SK-N-SH (cell line): Measurements from ENCODE around the gene CCDC30. TPM values are rescaled to one million over a fixed set of nuclear protein-coding genes. Genes with fewer than 3 reads are reported as not detected.

Source experiments
- CTCF ChIA-PET: fragments of 300-600, 350-600 bp; formaldehyde crosslinking; extraction: SDS; loops from one replicate; lab custom pipeline; 2021; lab: Yijun Ruan, JAX
- POLR2A ChIA-PET: fragments of 350-600 bp; sonication (Branson Sonifier 250); formaldehyde crosslinking; extraction: SDS; loops from one replicate; lab custom pipeline; 2020; ENCODE audit warnings: antibody characterized with exemption, inconsistent platforms; lab: Yijun Ruan, JAX
- DNase-seq: peaks from one replicate; pipeline ENCODE4 v3.0.0; 2012
- H2AFZ ChIP-seq: fragments of 200-600 bp; sonication (generic); 2 replicates; pipeline ENCODE4 v1.8.1; 2016; ENCODE audit warnings: antibody characterized with exemption, mild to moderate bottlenecking, low read depth
- H3F3A ChIP-seq: fragments of 200-600 bp; sonication (generic); replicated peaks from 2 replicates; pipeline ENCODE3; 2016; ENCODE audit warnings: antibody characterized with exemption, mild to moderate bottlenecking; ENCODE audit not compliant: insufficient read depth
- H3K27ac ChIP-seq, 2 experiments: fragments of 200-500 bp in 1 of 2; fragments of 200-600 bp in 1 of 2; sonication (Bioruptor generic) in 1 of 2; sonication (generic), shearing (Covaris generic) in 1 of 2; 2 replicates each; pipeline versions ENCODE4 v1.5.1 to v1.6.1; 2014 to 2016; ENCODE audit warnings: low read depth in 2 of 2, inconsistent platforms in 1 of 2, low read length in 1 of 2, mild to moderate bottlenecking in 1 of 2, mixed read lengths in 1 of 2
- H3K27me3 ChIP-seq: fragments of 200-600 bp; sonication (generic), shearing (Covaris generic); 2 replicates; pipeline ENCODE4 v1.6.1; 2016; ENCODE audit warnings: mixed run types; ENCODE audit not compliant: insufficient read depth
- H3K36me3 ChIP-seq, 2 experiments: fragments of 200-500 bp in 1 of 2; fragments of 200-600 bp in 1 of 2; sonication (Bioruptor generic) in 1 of 2; sonication (generic) in 1 of 2; replicated peaks in 1 of 2; 2 replicates each; pipeline versions ENCODE3 to v1.5.1; 2014 to 2016; ENCODE audit warnings: low read length in 1 of 2, mild to moderate bottlenecking in 1 of 2; ENCODE audit not compliant: insufficient read depth in 2 of 2, control insufficient read depth in 1 of 2
- H3K4me1 ChIP-seq, 2 experiments: fragments of 200-500 bp in 1 of 2; fragments of 200-600 bp in 1 of 2; sonication (Bioruptor generic) in 1 of 2; sonication (generic), shearing (Covaris generic) in 1 of 2; 2 replicates each; pipeline versions ENCODE4 v1.5.1 to v1.6.1; 2014 to 2016; ENCODE audit warnings: low read depth in 1 of 2, low read length in 1 of 2, mixed run types in 1 of 2; ENCODE audit not compliant: insufficient read depth in 2 of 2, control insufficient read depth in 1 of 2
- H3K4me2 ChIP-seq: fragments of 200-600 bp; sonication (generic), shearing (Covaris generic); 2 replicates; pipeline ENCODE4 v1.6.1; 2017; ENCODE audit warnings: mixed run types
- H3K4me3 ChIP-seq, 2 experiments: fragments of 200-500 bp in 1 of 2; fragments of 200-600 bp in 1 of 2; sonication (Bioruptor generic) in 1 of 2; sonication (generic), shearing (Covaris generic) in 1 of 2; 2 replicates each; pipeline versions ENCODE4 v1.5.1 to v1.8.1; 2014 to 2016; ENCODE audit warnings: low read depth in 2 of 2, inconsistent platforms in 1 of 2, low read length in 1 of 2, mild to moderate bottlenecking in 1 of 2, mixed read lengths in 1 of 2, moderate library complexity in 1 of 2
- H3K79me2 ChIP-seq: fragments of 200-600 bp; sonication (generic); 2 replicates; pipeline ENCODE4 v1.8.1; 2017; ENCODE audit warnings: mild to moderate bottlenecking; ENCODE audit not compliant: insufficient read depth
- H3K9ac ChIP-seq: fragments of 200-600 bp; sonication (generic); 2 replicates; pipeline ENCODE4 v1.6.1; 2017; ENCODE audit warnings: mixed run types
- H3K9me2 ChIP-seq: fragments of 200-600 bp; sonication (generic); 2 replicates; pipeline ENCODE4 v1.6.1; 2017; ENCODE audit warnings: mixed run types
- H3K9me3 ChIP-seq: fragments of 200-600 bp; sonication (generic); 2 replicates; pipeline ENCODE4 v1.6.1; 2017; ENCODE audit warnings: mixed run types, mild to moderate bottlenecking, moderate library complexity
- H4K20me1 ChIP-seq: fragments of 200-600 bp; sonication (generic); 2 replicates; pipeline ENCODE4 v1.6.1; 2017; ENCODE audit warnings: mild to moderate bottlenecking, mixed run types; ENCODE audit not compliant: insufficient read depth
- EP300 ChIP-seq, 2 experiments: IDR thresholded peaks; 2 replicates each; pipeline versions ENCODE4 v1.4.0 to v1.6.1; 2012; ENCODE audit warnings: borderline replicate concordance in 1 of 2, low read depth in 1 of 2, low read length in 1 of 2
- EZH2phosphoT487 ChIP-seq: fragments of 200-600 bp; sonication (generic); IDR thresholded peaks from 2 replicates; pipeline ENCODE4 v1.6.1; 2017; ENCODE audit warnings: low read depth, mixed run types, mild to moderate bottlenecking, antibody characterized with exemption, moderate library complexity, borderline replicate concordance
- FOXM1 ChIP-seq: IDR thresholded peaks from 2 replicates; pipeline ENCODE4 v1.4.0; 2012; ENCODE audit warnings: low read depth, mild to moderate bottlenecking
- JUND ChIP-seq: IDR thresholded peaks from 2 replicates; pipeline ENCODE4 v1.4.0; 2012
- MEF2A ChIP-seq: IDR thresholded peaks from 2 replicates; pipeline ENCODE4 v1.4.0; 2012; ENCODE audit warnings: low read depth, borderline replicate concordance
- NFIC ChIP-seq: IDR thresholded peaks from 2 replicates; pipeline ENCODE4 v1.4.0; 2012; ENCODE audit warnings: borderline replicate concordance
- RAD21 ChIP-seq: IDR thresholded peaks from 2 replicates; pipeline ENCODE4 v1.6.1; 2012; ENCODE audit warnings: mild to moderate bottlenecking, low read length
- RCOR1 ChIP-seq: fragments of 150-350 bp; IDR thresholded peaks from 2 replicates; pipeline ENCODE4 v1.6.1; 2017; ENCODE audit warnings: antibody characterized with exemption, low read length
- RFX5 ChIP-seq: IDR thresholded peaks from 2 replicates; pipeline ENCODE4 v1.6.1; 2012; ENCODE audit warnings: mild to moderate bottlenecking, improper control_type of control experiment, low read length
- RXRA ChIP-seq: IDR thresholded peaks from 2 replicates; pipeline ENCODE4 v1.4.0; 2012; ENCODE audit warnings: low read depth, mild to moderate bottlenecking, borderline replicate concordance
- TAF1 ChIP-seq: IDR thresholded peaks from 2 replicates; pipeline ENCODE4 v1.6.1; 2012; ENCODE audit warnings: low read depth, mild to moderate bottlenecking, low read length, moderate library complexity, borderline replicate concordance
- TCF12 ChIP-seq: IDR thresholded peaks from 2 replicates; pipeline ENCODE4 v1.4.0; 2012
- WGBS: methylation state at CpG from one replicate; pipeline ENCODE4 v1.1.6; 2017; ENCODE audit warnings: low lambda C conversion rate; 5-methylcytosine and 5-hydroxymethylcytosine counted together
- polyA plus RNA-seq, 3 experiments: library from polyadenylated mRNA; depleted of rRNA; stranded (reverse); fragments of >200 nt; gene quantifications; 2 replicates each; pipeline ENCODE4 v1.2.3, GENCODE V29; 2012
- TF ChIP-seq, protein P1 (sequence below): IDR thresholded peaks from 2 replicates; pipeline ENCODE4; 2012
- TF ChIP-seq, protein P2 (sequence below): IDR thresholded peaks from 2 replicates; pipeline ENCODE4 v1.4.0; 2012; ENCODE audit warnings: low read depth, borderline replicate concordance
- TF ChIP-seq, protein P3 (sequence below): fragments of 150-350 bp; IDR thresholded peaks from 2 replicates; pipeline ENCODE4 v1.6.1; 2017; ENCODE audit warnings: antibody characterized with exemption, low read length, low read depth, borderline replicate concordance
- TF ChIP-seq, protein P4 (sequence below): IDR thresholded peaks from 2 replicates; pipeline ENCODE4 v1.4.0; 2012; ENCODE audit warnings: low read depth

Gene CCDC30
- polyA plus RNA-seq, 1 of the 3 experiments (the other 2 are of a cell fraction) = 0.94 TPM

DNA sequence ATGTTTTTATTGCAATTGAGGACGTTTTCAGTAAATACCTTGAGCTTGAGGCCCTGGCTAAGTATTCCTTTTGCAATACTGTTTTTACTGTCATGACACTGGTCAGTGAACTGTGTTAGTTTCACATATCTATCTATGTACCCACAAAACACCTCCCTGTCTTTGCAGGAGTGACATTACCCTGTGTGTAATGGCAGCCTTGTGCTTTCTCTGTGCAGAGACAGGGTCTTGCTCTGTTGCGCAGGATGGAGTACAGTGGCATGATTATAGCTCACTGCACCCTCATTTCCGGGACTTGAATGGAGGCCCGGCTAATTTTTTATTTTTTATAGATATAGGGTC is 228.0 kb downstream of the CCDC30 start (continued):
- TF ChIP-seq, protein P1, sequence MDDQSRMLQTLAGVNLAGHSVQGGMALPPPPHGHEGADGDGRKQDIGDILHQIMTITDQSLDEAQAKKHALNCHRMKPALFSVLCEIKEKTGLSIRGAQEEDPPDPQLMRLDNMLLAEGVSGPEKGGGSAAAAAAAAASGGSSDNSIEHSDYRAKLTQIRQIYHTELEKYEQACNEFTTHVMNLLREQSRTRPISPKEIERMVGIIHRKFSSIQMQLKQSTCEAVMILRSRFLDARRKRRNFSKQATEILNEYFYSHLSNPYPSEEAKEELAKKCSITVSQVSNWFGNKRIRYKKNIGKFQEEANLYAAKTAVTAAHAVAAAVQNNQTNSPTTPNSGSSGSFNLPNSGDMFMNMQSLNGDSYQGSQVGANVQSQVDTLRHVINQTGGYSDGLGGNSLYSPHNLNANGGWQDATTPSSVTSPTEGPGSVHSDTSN = no peak
- TF ChIP-seq TAF1 = no peak

DNA sequence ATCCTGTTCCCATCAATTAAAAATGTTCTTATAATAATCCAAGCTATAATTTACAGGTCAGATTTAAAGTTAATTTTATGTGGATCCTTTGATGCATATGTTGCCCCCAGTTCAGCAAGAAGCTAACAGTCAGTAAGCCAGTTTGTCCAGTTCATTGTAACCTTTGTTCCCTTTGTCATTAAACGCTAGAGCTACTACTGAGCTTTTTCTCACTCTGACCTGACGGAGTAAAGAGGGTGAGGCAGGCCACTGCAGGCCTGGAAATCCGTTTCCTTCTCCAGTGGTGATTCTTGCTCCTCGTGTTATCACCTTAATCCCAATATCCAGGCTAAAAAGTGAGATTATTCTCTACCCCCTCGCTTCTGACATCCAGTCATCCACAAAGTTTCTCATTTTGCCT is 229.4 kb downstream of the CCDC30 start:
- Histone ChIP-seq H3K9ac (no peak overlapping the region), H3K4me3 (no peak overlapping the region), H2AFZ (no peak overlapping the region), H3F3A (no peaks in the 10 kb centered on the region), H3K79me2 (peaks cover 100% of the 10 kb centered on the region), H3K27me3 (no peaks in the 10 kb centered on the region), H3K4me2 (no peak overlapping the region), H4K20me1 (peaks cover 90% of the 10 kb centered on the region), H3K4me1 (peaks cover 18 to 26% of the 10 kb centered on the region in 2 experiments; a peak in 3 of 4 replicates), H3K9me2 (no peaks in the 10 kb centered on the region), H3K36me3 (peaks cover 64 to 74% of the 10 kb centered on the region in 2 experiments), H3K9me3 (no peaks in the 10 kb centered on the region), H3K27ac (no peak overlapping the region)
- ChIA-PET CTCF (interaction anchor here (1.0 kb wide), 1 partner anchor 10 kb away, joined by 3 read pairs; no protein-coding TSS in a partner anchor), POLR2A (interaction anchor here (2.1 kb wide), 1 partner anchor 10 kb away, joined by 9 read pairs; the partner anchor contains the start of gene YBX1)
- 47% methylated on average over 5 of the region's 5 CpGs for WGBS
- DNase-seq = no peak
- TF ChIP-seq, protein P1 = no peak
- TF ChIP-seq NFIC = no peak
- TF ChIP-seq RFX5 = no peak
- no peak for TF ChIP-seq RAD21
- TF ChIP-seq FOXM1 = no peak
- TF ChIP-seq MEF2A = no peak
- no peak for TF ChIP-seq EP300 (IDR thresholded peaks at IDR 0.05; ENCODE audit: borderline replicate concordance in 1 of 2, low read depth in 1 of 2, low read length in 1 of 2)

DNA sequence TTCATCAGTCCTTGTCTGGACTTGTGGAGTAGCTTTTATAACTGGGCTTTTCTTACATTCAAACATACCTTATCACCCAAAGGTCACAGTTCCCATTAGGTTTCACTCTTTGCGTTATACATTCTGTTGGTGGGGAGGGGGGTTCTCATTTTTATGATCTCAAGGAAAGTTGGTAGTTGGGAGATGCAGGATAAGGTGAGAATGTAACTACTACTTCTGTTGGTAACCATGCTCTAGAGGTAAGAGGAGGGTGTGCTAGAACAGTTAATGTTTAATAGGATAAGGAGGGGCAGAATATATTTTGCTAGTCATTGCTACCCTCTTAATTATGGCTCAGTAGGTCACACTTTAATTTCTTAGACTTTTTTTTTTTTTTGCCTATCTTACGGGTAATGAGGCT is 229.8 kb downstream of the CCDC30 start:
- Histone ChIP-seq H2AFZ (no peak overlapping the region), H3K9me3 (no peaks in the 10 kb centered on the region), H3F3A (no peaks in the 10 kb centered on the region), H3K27me3 (no peaks in the 10 kb centered on the region), H3K9me2 (no peaks in the 10 kb centered on the region), H3K79me2 (peaks cover 97% of the 10 kb centered on the region), H3K4me2 (no peak overlapping the region), H3K9ac (no peak overlapping the region), H4K20me1 (peaks cover 85% of the 10 kb centered on the region), H3K27ac (no peak overlapping the region), H3K4me1 (peaks cover 16 to 23% of the 10 kb centered on the region in 2 experiments; a peak in 3 of 4 replicates), H3K36me3 (peaks cover 64 to 75% of the 10 kb centered on the region in 2 experiments), H3K4me3 (no peak overlapping the region)
- 94% methylated on average over 2 of the region's 2 CpGs for WGBS
- ChIA-PET POLR2A (interaction anchor here (2.1 kb wide), 1 partner anchor 10 kb away, joined by 9 read pairs; the partner anchor contains the start of gene YBX1), CTCF (interaction anchor here (1.0 kb wide), 1 partner anchor 9 kb away, joined by 3 read pairs; no protein-coding TSS in a partner anchor)
- DNase-seq = no peak
- TF ChIP-seq, protein P2, sequence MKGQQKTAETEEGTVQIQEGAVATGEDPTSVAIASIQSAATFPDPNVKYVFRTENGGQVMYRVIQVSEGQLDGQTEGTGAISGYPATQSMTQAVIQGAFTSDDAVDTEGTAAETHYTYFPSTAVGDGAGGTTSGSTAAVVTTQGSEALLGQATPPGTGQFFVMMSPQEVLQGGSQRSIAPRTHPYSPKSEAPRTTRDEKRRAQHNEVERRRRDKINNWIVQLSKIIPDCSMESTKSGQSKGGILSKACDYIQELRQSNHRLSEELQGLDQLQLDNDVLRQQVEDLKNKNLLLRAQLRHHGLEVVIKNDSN = no peak
- TF ChIP-seq, protein P3, sequence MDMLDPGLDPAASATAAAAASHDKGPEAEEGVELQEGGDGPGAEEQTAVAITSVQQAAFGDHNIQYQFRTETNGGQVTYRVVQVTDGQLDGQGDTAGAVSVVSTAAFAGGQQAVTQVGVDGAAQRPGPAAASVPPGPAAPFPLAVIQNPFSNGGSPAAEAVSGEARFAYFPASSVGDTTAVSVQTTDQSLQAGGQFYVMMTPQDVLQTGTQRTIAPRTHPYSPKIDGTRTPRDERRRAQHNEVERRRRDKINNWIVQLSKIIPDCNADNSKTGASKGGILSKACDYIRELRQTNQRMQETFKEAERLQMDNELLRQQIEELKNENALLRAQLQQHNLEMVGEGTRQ = no peak
- TF ChIP-seq, protein P4, sequence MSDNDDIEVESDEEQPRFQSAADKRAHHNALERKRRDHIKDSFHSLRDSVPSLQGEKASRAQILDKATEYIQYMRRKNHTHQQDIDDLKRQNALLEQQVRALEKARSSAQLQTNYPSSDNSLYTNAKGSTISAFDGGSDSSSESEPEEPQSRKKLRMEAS = no peak
- TF ChIP-seq TCF12 (no peak), EP300 (IDR thresholded peaks at IDR 0.05; ENCODE audit: borderline replicate concordance in 1 of 2, low read depth in 1 of 2, low read length in 1 of 2) (no peak), JUND (no peak), NFIC (no peak), RXRA (no peak), RCOR1 (no peak), EZH2phosphoT487 (no peak)
